NCI-H748 treated with DMSO at 0.1 percent for 48 hours (cell line): ENCODE data around the gene SSR4.

Source experiments
- DNase-seq: peaks from one replicate; lab custom pipeline; 2025; lab: John Stamatoyannopoulos, UW

SSR4 gene

DNA sequence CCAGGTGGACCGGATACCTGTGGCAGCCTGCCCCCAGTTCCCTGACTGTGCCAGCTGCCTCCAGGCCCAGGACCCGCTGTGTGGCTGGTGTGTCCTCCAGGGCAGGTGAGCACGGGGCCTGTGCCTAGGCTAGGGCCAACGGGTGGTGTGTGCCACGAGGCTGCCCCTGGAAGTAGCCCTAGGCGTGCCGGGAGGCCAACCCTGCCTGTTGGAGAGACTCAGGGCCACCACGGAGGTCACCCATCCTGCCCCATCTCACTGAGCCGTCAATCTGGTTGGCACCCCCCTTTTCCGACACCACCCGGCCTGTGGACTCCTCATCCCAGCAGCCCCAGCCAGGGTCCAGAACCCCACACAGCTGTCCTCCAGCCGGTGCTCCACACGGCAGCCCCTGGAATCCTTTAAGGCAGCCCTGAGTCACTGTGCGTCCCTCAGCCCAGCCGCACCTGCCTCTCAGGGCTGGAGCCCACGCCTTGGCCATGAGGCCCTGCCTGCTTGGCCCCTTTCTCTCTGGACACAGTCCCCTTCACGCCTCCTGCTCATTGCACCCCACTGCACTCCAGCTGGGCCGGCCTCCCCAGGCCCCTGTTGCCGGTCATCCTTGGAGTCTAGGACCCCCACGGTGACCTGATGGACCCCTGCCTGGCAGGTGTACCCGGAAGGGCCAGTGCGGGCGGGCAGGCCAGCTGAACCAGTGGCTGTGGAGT, 25.2 kb upstream of the SSR4 start:
- DNase-seq, result no peak

DNA sequence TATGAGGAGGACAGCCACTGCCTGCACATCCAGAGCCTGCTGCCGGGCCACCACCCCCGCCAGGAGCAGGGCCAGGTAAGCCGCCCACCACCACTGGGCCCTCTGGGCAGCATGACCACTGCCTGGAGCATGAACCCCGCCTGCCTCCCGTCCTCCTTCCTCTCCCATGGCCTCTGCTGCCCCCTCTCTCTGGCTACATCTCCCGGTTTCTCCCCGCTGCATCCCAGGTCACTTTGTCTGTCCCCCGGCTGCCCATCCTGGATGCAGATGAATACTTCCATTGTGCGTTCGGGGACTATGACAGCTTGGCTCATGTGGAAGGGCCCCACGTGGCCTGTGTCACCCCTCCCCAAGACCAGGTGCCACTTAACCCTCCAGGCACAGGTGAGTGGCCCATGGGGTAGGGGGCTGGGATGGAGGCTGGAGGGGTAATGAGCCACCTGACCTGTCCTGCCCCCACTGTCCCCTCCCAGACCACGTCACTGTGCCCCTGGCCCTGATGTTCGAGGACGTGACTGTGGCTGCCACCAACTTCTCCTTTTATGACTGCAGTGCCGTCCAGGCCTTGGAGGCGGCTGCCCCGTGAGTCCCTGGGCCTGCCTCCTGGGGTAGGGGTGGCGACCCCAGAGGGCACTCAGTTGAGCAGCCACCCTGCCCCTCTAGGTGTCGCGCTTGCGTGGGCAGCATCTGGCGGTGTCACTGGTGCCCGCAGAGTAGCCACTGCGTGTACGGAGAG, 24.4 kb upstream of the SSR4 start:
- no peak for DNase-seq

GRCh38 chrX:153770601-153771414, 23.7 kb upstream of the SSR4 start:
- DNase-seq, result no peak

GRCh38 chrX:153771415-153772315, 22.8 kb upstream of the SSR4 start:
- no peak for DNase-seq

- DNase-seq, result no peak
Observed at GRCh38 chrX:153772316-153773217, 21.9 kb upstream of the SSR4 start.

GRCh38 chrX:153773218-153773611, 21.3 kb upstream of the SSR4 start:
- no peak for DNase-seq

DNA sequence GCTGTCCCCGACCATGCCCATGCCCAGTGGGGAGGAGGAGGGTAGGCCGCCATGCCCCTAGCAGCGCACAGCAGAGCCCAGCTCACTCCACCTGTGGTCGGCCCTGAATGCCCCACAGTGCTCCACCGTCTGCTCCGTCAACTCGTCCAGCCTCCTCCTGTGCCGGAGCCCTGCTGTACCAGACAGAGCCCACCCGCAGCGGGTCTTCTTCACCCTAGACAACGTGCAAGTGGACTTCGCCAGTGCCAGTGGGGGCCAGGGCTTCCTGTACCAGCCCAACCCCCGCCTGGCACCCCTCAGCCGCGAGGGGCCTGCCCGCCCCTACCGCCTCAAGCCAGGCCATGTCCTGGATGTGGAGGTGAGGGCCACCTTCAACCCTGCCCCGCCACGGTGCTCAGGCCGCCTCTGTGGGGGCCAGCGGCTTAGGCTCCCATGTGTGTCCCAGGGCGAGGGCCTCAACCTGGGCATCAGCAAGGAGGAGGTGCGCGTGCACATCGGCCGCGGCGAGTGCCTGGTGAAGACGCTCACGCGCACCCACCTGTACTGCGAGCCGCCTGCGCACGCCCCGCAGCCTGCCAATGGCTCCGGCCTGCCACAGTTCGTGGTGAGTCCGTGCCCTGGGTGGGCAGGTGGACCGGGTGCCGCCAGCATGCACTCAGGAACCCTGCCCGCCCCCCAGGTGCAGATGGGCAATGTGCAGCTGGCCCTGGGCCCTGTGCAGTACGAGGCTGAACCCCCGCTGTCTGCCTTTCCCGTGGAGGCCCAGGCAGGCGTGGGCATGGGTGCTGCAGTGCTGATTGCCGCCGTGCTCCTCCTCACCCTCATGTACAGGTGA, 20.5 kb upstream of the SSR4 start:
- DNase-seq, result no peak

- DNase-seq, result no peak
Observed at GRCh38 chrX:153774576-153775292, 19.7 kb upstream of the SSR4 start.

DNA sequence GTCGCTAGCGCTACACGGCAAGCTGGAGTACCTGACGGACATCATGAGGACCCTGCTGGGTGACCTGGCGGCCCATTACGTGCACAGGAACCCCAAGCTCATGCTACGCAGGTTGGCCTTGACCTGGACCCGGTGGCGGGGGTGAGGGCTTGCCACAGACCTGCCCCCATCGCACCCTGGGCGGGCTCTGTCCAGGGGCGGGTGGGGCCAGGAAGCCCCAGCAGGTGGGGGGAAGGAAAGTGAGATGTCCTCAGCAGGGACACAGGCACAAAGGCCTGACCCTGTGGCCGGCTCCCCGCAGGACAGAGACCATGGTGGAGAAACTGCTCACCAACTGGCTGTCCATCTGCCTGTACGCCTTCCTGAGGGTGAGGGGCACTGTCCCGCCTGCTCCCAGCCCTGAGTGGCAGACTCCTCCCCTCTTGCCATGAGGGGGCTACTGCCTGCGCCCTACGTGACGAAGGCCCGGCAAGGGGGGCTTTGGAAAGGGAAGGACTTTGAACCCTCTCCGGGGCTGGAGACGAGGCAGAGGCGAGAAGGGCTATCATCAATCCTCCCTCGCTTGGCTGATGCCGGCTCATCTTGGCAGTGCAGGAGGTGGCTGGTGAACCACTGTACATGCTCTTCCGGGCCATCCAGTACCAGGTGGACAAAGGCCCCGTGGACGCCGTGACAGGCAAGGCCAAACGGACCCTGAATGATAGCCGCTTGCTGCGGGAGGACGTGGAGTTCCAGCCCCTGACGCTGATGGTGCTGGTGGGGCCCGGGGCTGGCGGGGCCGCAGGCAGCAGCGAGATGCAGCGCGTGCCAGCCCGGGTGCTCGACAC, 19.0 kb upstream of the SSR4 start:
- no peak for DNase-seq

DNA sequence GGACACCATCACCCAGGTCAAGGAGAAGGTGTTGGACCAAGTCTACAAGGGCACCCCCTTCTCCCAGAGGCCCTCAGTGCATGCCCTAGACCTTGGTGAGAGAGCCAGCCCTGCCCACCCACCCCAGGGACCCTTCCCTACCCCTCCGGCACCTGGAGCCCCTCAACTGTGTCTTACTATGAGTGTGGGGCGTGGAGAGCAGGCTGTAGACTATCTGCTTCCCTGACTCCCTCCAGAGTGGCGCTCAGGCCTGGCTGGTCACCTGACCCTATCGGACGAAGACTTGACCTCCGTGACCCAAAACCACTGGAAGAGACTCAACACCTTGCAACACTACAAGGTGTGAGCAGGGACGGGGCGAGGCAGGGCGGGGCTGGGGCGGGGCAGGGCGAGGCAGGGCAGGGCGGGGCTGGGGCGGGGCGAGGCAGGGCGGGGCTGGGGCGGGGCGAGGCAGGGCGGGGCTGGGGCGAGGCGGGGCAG, 18.3 kb upstream of the SSR4 start:
- no peak for DNase-seq

DNA sequence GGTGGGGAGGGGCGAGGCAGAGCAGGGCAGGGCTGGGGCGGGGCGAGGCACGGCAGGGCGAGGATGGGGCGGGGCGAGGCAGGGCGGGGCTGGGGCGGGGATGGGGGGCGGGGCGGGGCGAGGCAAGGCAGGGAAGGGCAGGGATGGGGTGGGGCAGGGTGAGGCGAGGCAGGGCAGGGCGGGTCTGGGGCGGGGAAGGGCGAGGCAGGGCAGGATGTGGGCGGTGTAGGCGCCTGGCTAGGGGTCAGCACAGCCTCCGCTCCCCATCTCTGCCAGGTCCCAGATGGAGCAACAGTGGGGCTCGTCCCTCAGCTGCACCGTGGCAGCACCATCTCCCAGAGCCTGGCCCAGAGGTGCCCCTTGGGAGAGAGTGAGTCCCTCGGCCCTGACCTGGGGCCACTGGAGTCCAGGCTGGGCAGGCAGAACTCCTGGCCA, 17.8 kb upstream of the SSR4 start:
- DNase-seq, result no peak

DNA sequence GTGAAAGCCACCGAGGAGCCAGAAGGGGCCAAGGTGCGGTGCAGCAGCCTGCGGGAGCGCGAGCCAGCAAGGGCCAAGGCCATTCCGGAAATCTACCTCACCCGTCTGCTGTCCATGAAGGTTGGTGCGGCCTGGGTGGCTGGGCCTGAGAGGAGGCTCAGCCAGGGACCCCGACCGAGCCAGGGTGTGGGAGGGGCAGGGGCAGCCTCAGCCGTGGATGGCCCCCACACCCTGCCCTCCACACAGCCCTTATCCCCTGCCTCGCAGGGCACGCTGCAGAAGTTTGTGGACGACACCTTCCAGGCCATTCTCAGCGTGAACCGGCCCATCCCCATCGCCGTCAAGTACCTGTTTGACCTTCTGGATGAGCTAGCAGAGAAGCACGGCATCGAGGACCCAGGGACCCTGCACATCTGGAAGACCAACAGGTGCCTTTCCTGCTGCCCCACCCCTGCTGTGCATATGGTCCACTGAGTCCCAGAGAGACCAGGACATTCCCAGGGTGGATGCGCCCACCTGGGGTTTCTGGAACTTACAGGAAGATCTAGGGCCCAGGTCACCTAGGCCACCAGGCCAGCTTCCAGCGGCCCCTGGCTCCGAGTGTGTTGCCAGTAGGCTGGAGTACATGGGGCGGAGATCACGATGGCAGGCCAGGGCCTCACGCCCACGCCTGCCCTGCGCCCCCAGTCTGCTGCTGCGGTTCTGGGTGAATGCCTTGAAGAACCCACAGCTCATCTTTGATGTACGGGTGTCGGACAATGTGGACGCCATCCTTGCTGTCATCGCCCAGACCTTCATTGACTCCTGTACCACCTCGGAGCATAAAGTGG, 17.0 kb upstream of the SSR4 start:
- DNase-seq, result no peak

DNA sequence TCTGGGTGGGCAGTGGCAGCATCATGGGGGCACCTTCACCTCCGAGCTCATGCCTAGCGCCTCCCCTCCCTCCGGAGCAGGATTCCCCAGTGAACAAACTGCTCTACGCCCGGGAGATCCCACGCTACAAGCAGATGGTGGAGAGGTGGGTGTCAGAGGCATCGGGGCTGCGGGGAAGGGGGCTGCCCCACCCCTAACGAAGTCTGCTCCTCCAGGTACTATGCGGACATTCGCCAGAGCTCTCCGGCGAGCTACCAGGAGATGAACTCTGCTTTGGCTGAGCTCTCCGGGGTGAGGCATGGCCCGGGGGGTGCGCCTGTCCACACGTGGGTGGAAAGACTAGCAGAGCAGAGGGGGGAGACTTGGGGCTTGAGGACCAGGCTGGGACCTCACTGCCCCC, 16.3 kb upstream of the SSR4 start:
- DNase-seq, result no peak

- no peak for DNase-seq
Observed at GRCh38 chrX:153778684-153779101, 15.8 kb upstream of the SSR4 start.

DNA sequence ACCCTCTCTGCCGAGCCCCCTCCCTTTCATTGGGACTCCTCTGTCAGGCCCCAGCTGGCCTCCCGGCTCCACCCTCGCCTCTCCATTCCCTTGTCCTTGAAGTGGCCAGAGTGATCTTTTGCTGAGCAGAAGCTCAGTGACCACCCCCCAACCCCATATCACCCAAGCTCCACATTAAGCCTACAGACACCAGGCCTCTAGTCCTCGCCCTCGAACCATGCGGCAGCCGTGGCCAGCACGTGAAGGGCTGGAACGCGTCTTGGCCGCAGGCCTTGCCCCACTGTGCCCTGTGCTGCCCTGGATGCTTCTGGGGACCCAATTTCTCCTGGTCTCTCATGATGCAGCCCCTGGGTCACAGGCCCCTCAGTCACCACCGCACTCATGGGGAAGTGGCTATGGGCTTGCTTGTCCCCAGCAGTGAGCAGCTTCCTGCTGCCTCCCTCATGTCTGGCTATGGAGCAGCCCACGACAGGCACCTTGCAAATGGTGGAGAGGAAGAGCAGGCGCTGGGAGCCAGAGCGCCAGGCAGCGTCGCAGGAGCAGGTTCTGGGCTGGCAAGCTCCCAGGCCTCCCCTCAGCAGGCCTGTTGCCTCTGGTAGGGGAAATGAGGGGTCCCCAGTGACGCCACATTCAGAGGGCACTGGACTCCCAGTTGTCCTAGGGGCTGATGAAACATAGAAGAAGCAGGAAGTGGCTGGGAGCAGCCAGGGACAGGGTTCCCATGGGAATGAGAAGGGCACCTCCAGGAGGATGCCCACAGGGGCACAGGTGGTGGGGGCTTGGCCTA, 14.4 kb upstream of the SSR4 start:
- no peak for DNase-seq

DNA sequence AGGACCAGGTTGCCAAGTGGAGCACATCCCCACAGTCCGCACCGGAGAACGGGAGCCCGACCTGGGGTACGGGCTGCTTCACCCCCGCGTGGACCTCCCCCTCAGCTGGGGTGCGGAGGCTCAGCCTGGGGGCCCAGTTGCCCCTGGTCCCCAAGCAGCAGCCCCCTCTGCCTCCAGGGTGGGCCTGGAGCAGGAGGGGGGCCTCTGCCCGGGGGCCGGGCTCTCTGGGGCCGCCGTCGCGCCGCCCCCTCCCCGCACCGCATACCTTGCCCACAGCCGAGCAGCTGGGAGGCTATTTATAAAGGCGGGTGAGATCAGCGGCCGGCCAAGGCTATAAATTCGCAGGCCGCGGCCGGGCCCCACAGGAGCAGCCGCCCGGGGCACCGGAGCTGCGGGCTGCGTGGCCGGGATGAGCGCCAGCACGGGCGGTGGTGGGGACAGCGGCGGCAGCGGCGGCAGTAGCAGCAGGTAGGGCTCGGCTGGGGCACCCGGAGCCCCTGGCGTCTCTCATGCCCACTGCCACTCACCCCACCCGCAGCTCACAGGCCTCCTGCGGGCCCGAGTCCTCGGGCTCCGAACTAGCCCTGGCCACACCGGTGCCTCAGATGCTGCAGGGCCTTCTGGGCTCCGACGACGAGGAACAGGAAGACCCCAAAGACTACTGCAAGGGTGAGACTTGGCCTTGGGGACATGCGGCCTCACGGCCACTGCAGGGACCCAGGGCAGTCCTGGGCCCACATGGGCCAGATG, 13.6 kb upstream of the SSR4 start, which contains the start of gene SRPK3:
SRPK3 (plus strand) TSS at position 364 of the 750 bp plus-strand sequence; CDS start at position 410, 46 bp downstream.
- no peak for DNase-seq
